ENCODE results near the gene PRIMPOL. TPM values are rescaled to one million over a fixed set of nuclear protein-coding genes. Genes with fewer than 3 reads are reported as not detected.
A peak's percentile ranks its signal among the peaks of the same experiment; 100 is the strongest.

PRIMPOL gene
- total RNA-seq, 2 donors from 2014 or later, result 16.0 to 21.6 TPM

GRCh38 chr4:184715526-184715925 lies 66.0 kb downstream of the PRIMPOL start:
- DNase-seq, result no peak
- H3K4me3 ChIP-seq, result no peak overlapping the region
- TF ChIP-seq, protein P1, sequence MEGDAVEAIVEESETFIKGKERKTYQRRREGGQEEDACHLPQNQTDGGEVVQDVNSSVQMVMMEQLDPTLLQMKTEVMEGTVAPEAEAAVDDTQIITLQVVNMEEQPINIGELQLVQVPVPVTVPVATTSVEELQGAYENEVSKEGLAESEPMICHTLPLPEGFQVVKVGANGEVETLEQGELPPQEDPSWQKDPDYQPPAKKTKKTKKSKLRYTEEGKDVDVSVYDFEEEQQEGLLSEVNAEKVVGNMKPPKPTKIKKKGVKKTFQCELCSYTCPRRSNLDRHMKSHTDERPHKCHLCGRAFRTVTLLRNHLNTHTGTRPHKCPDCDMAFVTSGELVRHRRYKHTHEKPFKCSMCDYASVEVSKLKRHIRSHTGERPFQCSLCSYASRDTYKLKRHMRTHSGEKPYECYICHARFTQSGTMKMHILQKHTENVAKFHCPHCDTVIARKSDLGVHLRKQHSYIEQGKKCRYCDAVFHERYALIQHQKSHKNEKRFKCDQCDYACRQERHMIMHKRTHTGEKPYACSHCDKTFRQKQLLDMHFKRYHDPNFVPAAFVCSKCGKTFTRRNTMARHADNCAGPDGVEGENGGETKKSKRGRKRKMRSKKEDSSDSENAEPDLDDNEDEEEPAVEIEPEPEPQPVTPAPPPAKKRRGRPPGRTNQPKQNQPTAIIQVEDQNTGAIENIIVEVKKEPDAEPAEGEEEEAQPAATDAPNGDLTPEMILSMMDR (IDR thresholded peaks at IDR 0.05), result no peak
- no peaks in the 10 kb centered on the region for H3K4me1 ChIP-seq
- no peaks in the 10 kb centered on the region for H3K36me3 ChIP-seq
- no peaks in the 10 kb centered on the region for H3K9me3 ChIP-seq
- intact Hi-C loops (cut with DNase I), result no loop called here
- H3K27me3 ChIP-seq, result no peaks in the 10 kb centered on the region
- H3K9ac ChIP-seq (ENCODE audit: low read depth in 2 of 2, low read length in 2 of 2), result no peak overlapping the region
- no peak overlapping the region for H3K27ac ChIP-seq

DNA sequence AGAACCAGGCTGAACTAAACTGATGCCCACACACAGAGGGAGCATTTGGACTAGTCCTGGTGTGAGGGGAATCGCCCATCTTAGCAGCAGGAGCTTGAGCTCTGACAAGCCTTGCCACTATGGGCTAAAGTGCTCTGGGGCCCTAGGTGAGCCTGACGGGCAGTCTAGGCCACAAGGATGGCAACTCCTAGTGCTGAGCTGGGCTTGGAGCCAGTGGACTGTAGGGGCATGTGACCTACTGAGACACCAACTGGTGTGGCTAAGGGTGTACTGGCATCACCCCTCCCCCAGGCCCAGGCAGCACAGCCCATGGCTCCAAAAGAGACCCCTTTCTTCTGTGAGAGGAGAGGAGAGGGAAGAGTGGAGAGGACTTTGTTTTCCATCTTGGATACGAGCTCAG lies 69.9 kb downstream of the PRIMPOL start:
- intact Hi-C loops (cut with DNase I), result no loop called here
- TF ChIP-seq, protein P1 (IDR thresholded peaks at IDR 0.05), result no peak
- no peaks in the 10 kb centered on the region for H3K27me3 ChIP-seq
- H3K9me3 ChIP-seq, result no peaks in the 10 kb centered on the region
- no peak overlapping the region for H3K27ac ChIP-seq
- no peak overlapping the region for H3K4me3 ChIP-seq
- H3K36me3 ChIP-seq, result no peaks in the 10 kb centered on the region
- peaks cover 4% of the 10 kb centered on the region for H3K4me1 ChIP-seq
- no peak overlapping the region for H3K9ac ChIP-seq (ENCODE audit: low read depth in 2 of 2, low read length in 2 of 2)
- DNase-seq, result no peak

DNA sequence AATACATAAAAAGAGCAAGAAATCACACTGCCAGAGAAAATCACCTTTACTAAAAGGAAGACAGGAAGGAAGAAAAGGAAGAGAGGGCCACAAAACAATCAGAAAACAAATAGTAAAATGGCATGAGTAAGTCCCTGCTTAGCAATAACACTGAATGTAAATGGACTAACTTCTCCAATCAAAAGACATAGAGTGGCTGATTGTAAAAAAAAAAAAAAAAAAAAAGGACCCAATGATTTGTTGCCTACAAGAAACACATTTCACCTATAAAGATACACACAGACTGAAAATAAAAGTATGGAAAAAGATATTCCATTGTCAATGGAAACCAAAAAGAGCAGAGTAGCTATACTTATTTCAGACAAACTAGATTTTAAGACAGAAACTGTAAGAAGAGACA lies 71.7 kb downstream of the PRIMPOL start:
- H3K27me3 ChIP-seq, result no peaks in the 10 kb centered on the region
- H3K4me3 ChIP-seq, result no peak overlapping the region
- H3K9ac ChIP-seq (ENCODE audit: low read depth in 2 of 2, low read length in 2 of 2), result no peak overlapping the region
- TF ChIP-seq, protein P1 (IDR thresholded peaks at IDR 0.05), result no peak
- no peak overlapping the region for H3K27ac ChIP-seq
- no peak for DNase-seq
- intact Hi-C loops (cut with DNase I), result no loop called here
- no peaks in the 10 kb centered on the region for H3K36me3 ChIP-seq
- H3K9me3 ChIP-seq, result no peaks in the 10 kb centered on the region
- peaks cover 4% of the 10 kb centered on the region for H3K4me1 ChIP-seq

GRCh38 chr4:184722798-184723197 lies 73.3 kb downstream of the PRIMPOL start:
- no peaks in the 10 kb centered on the region for H3K9me3 ChIP-seq
- intact Hi-C loops (cut with DNase I), result no loop called here
- H3K9ac ChIP-seq (ENCODE audit: low read depth in 2 of 2, low read length in 2 of 2), result no peak overlapping the region
- H3K27me3 ChIP-seq, result no peaks in the 10 kb centered on the region
- H3K36me3 ChIP-seq, result no peaks in the 10 kb centered on the region
- H3K27ac ChIP-seq, result peak overlapping the region; percentile 25
- no peak overlapping the region for H3K4me3 ChIP-seq
- peak; percentile 53 for DNase-seq
- TF ChIP-seq, protein P1 (IDR thresholded peaks at IDR 0.05), result peak; percentile 33
- H3K4me1 ChIP-seq, result peaks cover 4% of the 10 kb centered on the region

GRCh38 chr4:184727430-184727829 lies 77.9 kb downstream of the PRIMPOL start:
- intact Hi-C loops (cut with DNase I), result no loop called here
- DNase-seq, result peak; percentile 5
- Histone ChIP-seq H3K36me3 (no peaks in the 10 kb centered on the region), H3K9ac (ENCODE audit: low read depth in 2 of 2, low read length in 2 of 2) (no peak overlapping the region), H3K27me3 (no peaks in the 10 kb centered on the region), H3K4me3 (no peak overlapping the region), H3K9me3 (no peaks in the 10 kb centered on the region), H3K4me1 (peaks cover 4% of the 10 kb centered on the region), H3K27ac (no peak overlapping the region)
- TF ChIP-seq, protein P1 (IDR thresholded peaks at IDR 0.05), result no peak

DNA sequence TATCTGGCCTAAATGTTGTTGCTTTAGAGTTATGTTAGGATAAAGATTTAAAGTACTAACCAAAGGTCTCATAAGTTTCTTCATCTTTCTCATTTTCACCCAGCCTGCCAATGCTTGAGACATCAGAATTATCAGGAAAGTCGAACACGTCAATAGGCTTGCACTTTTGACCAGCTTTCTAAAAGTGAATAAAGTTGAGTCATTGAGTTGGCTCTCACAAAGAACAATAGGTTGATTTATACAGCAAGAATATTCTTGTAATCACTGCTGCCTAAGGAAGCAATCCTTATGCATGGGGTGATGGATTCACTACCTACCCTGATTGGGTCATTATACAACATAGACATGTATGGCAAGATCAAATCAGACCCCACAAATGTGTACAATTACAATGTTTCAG lies 79.3 kb downstream of the PRIMPOL start:
- TF ChIP-seq, protein P1 (IDR thresholded peaks at IDR 0.05), result no peak
- H3K4me3 ChIP-seq, result no peak overlapping the region
- no peak overlapping the region for H3K27ac ChIP-seq
- no peaks in the 10 kb centered on the region for H3K9me3 ChIP-seq
- no peaks in the 10 kb centered on the region for H3K4me1 ChIP-seq
- no peaks in the 10 kb centered on the region for H3K36me3 ChIP-seq
- intact Hi-C loops (cut with DNase I), result no loop called here
- no peaks in the 10 kb centered on the region for H3K27me3 ChIP-seq
- DNase-seq, result no peak
- no peak overlapping the region for H3K9ac ChIP-seq (ENCODE audit: low read depth in 2 of 2, low read length in 2 of 2)
